Measurements from ENCODE around the gene TTPAL. TPM values are rescaled to one million over a fixed set of nuclear protein-coding genes. Genes with fewer than 3 reads are reported as not detected.
A peak's percentile ranks its signal among the peaks of the same experiment; 100 is the strongest.

The TTPAL gene
- total and polyA plus RNA-seq, 9 of the 15 experiments (the other 6 are each of a cell fraction or from before 2014, with no cell fraction given) = 1.1 to 7.0 (median 2.6) TPM

DNA sequence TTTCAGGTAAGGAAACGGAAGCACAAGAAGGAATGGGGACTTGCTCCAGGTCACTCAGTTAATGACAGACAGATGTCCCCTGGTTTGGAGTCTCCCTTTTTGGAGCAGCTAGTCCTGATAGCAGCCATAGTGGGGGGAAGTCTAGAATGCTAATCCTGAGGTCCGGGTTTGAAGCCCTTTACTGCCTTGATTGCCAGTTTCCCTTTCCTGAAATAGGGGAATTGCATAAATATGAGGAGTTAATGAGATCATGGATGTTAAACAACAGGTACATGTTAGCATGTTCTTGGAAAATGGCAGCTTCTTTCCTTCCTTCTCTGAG, 341 bp upstream of the TTPAL start:
- POLR2A ChIA-PET = interaction anchor here (0.7 to 1.6 kb wide), 3 partner anchors 9 to 19 kb away, joined by 4 to 7 read pairs (median 5); no protein-coding TSS in a partner anchor
- CTCF ChIA-PET (ENCODE audit: low intra/inter-chr PET ratio) = interaction anchor here (1.9 kb wide), 1 partner anchor 135 kb away, joined by 14 read pairs; no protein-coding TSS in a partner anchor
- no TSS peak for BruUV-seq (replicated peaks)

More for the DNA sequence above, 341 bp upstream of the TTPAL start:
- peak overlapping the region; percentile 77 to 94 for H3K9ac ChIP-seq (ENCODE audit: insufficient read depth in 1 of 2, low read depth in 2 of 2, low read length in 2 of 2)
- TF ChIP-seq PCBP2 (IDR thresholded peaks at IDR 0.05; ENCODE audit: low read depth, low read length, poor library complexity, severe bottlenecking) (no peak), ATF1 (CRISPR knock-in tag; IDR thresholded peaks at IDR 0.05) (no peak), ATF1 (tag; IDR thresholded peaks at IDR 0.05) (no peak), TCF7L2 (IDR thresholded peaks at IDR 0.05; ENCODE audit: low read depth, low read length) (no peak), CREB3 (tag; conservative IDR thresholded peaks at IDR 0.05; ENCODE audit: low read depth) (0 out of 2 replicates have a peak, but pooled peaks have one; percentile 13), ZNF124 (CRISPR knock-in tag; IDR thresholded peaks at IDR 0.05) (0 out of 2 replicates have a peak, but pooled peaks have one; percentile 17), BCOR (IDR thresholded peaks at IDR 0.05) (peak; percentile 15; the same call in 1 of the 2 replicates), BRCA1 (IDR thresholded peaks at IDR 0.05) (no peak), BRCA1 (CRISPR knock-in tag; IDR thresholded peaks at IDR 0.05) (no peak), ZNF143 (CRISPR knock-in tag; IDR thresholded peaks at IDR 0.05) (peak; percentile 32; the same call in 1 of the 2 replicates), TEAD2 (tag; IDR thresholded peaks at IDR 0.05) (no peak), ZNF12 (CRISPR knock-in tag; IDR thresholded peaks at IDR 0.05) (no peak; the same call in 1 of the 2 replicates), HDGF (IDR thresholded peaks at IDR 0.05) (no peak), MAFF (IDR thresholded peaks at IDR 0.05; ENCODE audit: low read length) (no peak)
- H3K79me2 ChIP-seq (ENCODE audit: control insufficient read depth, insufficient read depth, low read length) = peaks cover 14% of the 10 kb centered on the region; the same call in 1 of the 3 replicates
- peaks cover 0 to under 1% of the 10 kb centered on the region in 2 experiments; a peak in 3 of 5 replicates for H3K27me3 ChIP-seq (ENCODE audit: control insufficient read depth in 2 of 2, insufficient read depth in 2 of 2, low read length in 2 of 2)
- H3K4me1 ChIP-seq (replicated peaks in 1 of 2; ENCODE audit: control insufficient read depth in 2 of 2, insufficient read depth in 2 of 2, low read length in 2 of 2) = peaks cover 17 to 22% of the 10 kb centered on the region in 2 experiments; a peak in 4 of 5 replicates
- DNase-seq (ENCODE audit: extremely low read depth in 1 of 4, low spot score in 3 of 4) = no peak
- H3K9me1 ChIP-seq (ENCODE audit: control insufficient read depth, insufficient read depth, low read length) = no peaks in the 10 kb centered on the region
- H3K36me3 ChIP-seq (ENCODE audit: control insufficient read depth, insufficient read depth, low read length) = peaks cover 2% of the 10 kb centered on the region; the same call in 1 of the 3 replicates
- H4K20me1 ChIP-seq (replicated peaks; ENCODE audit: control insufficient read depth, insufficient read depth, low read length) = no peaks in the 10 kb centered on the region
- intact Hi-C loops (cut with micrococcal nuclease) (loop anchor here (2.0 kb wide), 1 partner anchor 135 kb away; no protein-coding TSS in a partner anchor), in situ Hi-C loops (cut with MboI) (no loop called here)
- WGBS (ENCODE audit: insufficient coverage, low coverage, missing lambda C conversion rate) = 19% methylated on average over 2 of the region's 2 CpGs
- FAIRE-seq = no peak
- H3K4me3 ChIP-seq = peak overlapping the region; percentile 68
- H3K4me2 ChIP-seq (ENCODE audit: insufficient read depth, low read length) = peak overlapping the region; percentile 87
- no peaks in the 10 kb centered on the region for H3K9me3 ChIP-seq (replicated peaks; ENCODE audit: control insufficient read depth, insufficient read depth, low read depth, low read length)
- H2AFZ ChIP-seq (ENCODE audit: low read depth, low read length) = peak overlapping the region; percentile 87
- ATAC-seq = no peak
- H3K27ac ChIP-seq (ENCODE audit: extremely low read depth, low read depth, low read length) = peak overlapping the region; percentile 1; the same call in 1 of the 3 replicates

Measured in K562 (cell line).